Activated naive CD8-positive, alpha-beta T cell treated with anti-CD3 and anti-CD28 coated beads, Interleukin-2, amount 50 U/mL, for 24 hours (primary cell): Measurements from ENCODE around the gene PTPN21.
"Not testable (repeated sequence)": the region's sequence is repeated elsewhere in the genome, so short reads cannot be mapped to it uniquely, and the experiment has no call there.

ENCODE experiments used
- ATAC-seq: fragments of 150-1000 bp; cut with Tn5 transposase; one replicate; pipeline ENCODE4 v1.10.0; 2021
- DNase-seq: peaks from one replicate; pipeline ENCODE4 v3.0.0; 2021
- H3K27ac Mint-ChIP-seq: one replicate; pipeline ENCODE4 v1.8.0; 2021; ENCODE audit warnings: mild to moderate bottlenecking, mixed read lengths
- H3K27me3 Mint-ChIP-seq: one replicate; pipeline ENCODE4 v1.8.0; 2021; ENCODE audit warnings: mixed read lengths
- H3K36me3 Mint-ChIP-seq: one replicate; pipeline ENCODE4 v1.8.0; 2021; ENCODE audit warnings: low read depth, mixed read lengths
- H3K4me1 Mint-ChIP-seq: one replicate; pipeline ENCODE4 v1.8.0; 2021; ENCODE audit warnings: mixed read lengths
- H3K4me3 Mint-ChIP-seq: one replicate; pipeline ENCODE4 v1.8.0; 2021; ENCODE audit warnings: mild to moderate bottlenecking, moderate library complexity, mixed read lengths
- H3K9me3 Mint-ChIP-seq: one replicate; pipeline ENCODE4 v1.8.0; 2021; ENCODE audit warnings: mixed read lengths

The PTPN21 gene

GRCh38 chr14:88542857-88543795 is 11.7 kb downstream of the PTPN21 start:
- Mint-ChIP-seq H3K27ac (no peak overlapping the region), H3K4me1 (no peaks in the 10 kb centered on the region), H3K4me3 (no peak overlapping the region), H3K36me3 (no peaks in the 10 kb centered on the region), H3K27me3 (peaks cover 5% of the 10 kb centered on the region), H3K9me3 (no peaks in the 10 kb centered on the region)
- DNase-seq: no peak
- no peak for ATAC-seq

GRCh38 chr14:88541324-88541723 is 13.5 kb downstream of the PTPN21 start:
- H3K9me3 Mint-ChIP-seq: no peaks in the 10 kb centered on the region
- H3K36me3 Mint-ChIP-seq: no peaks in the 10 kb centered on the region
- H3K4me3 Mint-ChIP-seq: no peak overlapping the region
- H3K4me1 Mint-ChIP-seq: no peaks in the 10 kb centered on the region
- H3K27ac Mint-ChIP-seq: no peak overlapping the region
- ATAC-seq (no peak), DNase-seq (no peak)
- H3K27me3 Mint-ChIP-seq: peaks cover 5% of the 10 kb centered on the region

- DNase-seq (no peak), ATAC-seq (no peak)
- H3K27me3 Mint-ChIP-seq: peaks cover 6% of the 10 kb centered on the region
- no peaks in the 10 kb centered on the region for H3K36me3 Mint-ChIP-seq
- no peaks in the 10 kb centered on the region for H3K4me1 Mint-ChIP-seq
- H3K4me3 Mint-ChIP-seq: no peak overlapping the region
- H3K9me3 Mint-ChIP-seq: no peaks in the 10 kb centered on the region
- H3K27ac Mint-ChIP-seq: no peak overlapping the region
Observed at GRCh38 chr14:88535813-88536212, 19.0 kb downstream of the PTPN21 start.

- Mint-ChIP-seq H3K27ac (no peak overlapping the region), H3K27me3 (peaks cover 10% of the 10 kb centered on the region), H3K9me3 (peaks cover 5% of the 10 kb centered on the region), H3K4me1 (no peaks in the 10 kb centered on the region), H3K4me3 (no peak overlapping the region), H3K36me3 (peaks cover 5% of the 10 kb centered on the region)
- ATAC-seq: no peak
- DNase-seq: no peak
Observed at GRCh38 chr14:88535149-88535548, 19.7 kb downstream of the PTPN21 start.

GRCh38 chr14:88533064-88533602 is 21.7 kb downstream of the PTPN21 start:
- peaks cover 6% of the 10 kb centered on the region for H3K9me3 Mint-ChIP-seq
- no peak overlapping the region for H3K27ac Mint-ChIP-seq

GRCh38 chr14:88529889-88530288 is 24.9 kb downstream of the PTPN21 start:
- peaks cover 30% of the 10 kb centered on the region for H3K27me3 Mint-ChIP-seq
- ATAC-seq, H3K4me3 Mint-ChIP-seq, H3K9me3 Mint-ChIP-seq, H3K36me3 Mint-ChIP-seq, H3K27ac Mint-ChIP-seq, H3K4me1 Mint-ChIP-seq, DNase-seq: not testable (repeated sequence)

More at GRCh38 chr14:88533064-88533602, 21.7 kb downstream of the PTPN21 start:
- ATAC-seq (no peak), DNase-seq (no peak)
- peaks cover 8% of the 10 kb centered on the region for H3K36me3 Mint-ChIP-seq
- no peaks in the 10 kb centered on the region for H3K4me1 Mint-ChIP-seq
- peaks cover 15% of the 10 kb centered on the region for H3K27me3 Mint-ChIP-seq
- no peak overlapping the region for H3K4me3 Mint-ChIP-seq

- ATAC-seq: no peak
- peaks cover 31% of the 10 kb centered on the region for H3K27me3 Mint-ChIP-seq
- H3K4me3 Mint-ChIP-seq: no peak overlapping the region
- no peaks in the 10 kb centered on the region for H3K36me3 Mint-ChIP-seq
- no peaks in the 10 kb centered on the region for H3K9me3 Mint-ChIP-seq
- no peaks in the 10 kb centered on the region for H3K4me1 Mint-ChIP-seq
- no peak overlapping the region for H3K27ac Mint-ChIP-seq
- DNase-seq: no peak
Observed at GRCh38 chr14:88522393-88522792, 32.4 kb downstream of the PTPN21 start.

- Mint-ChIP-seq H3K36me3 (no peaks in the 10 kb centered on the region), H3K27me3 (peaks cover 30% of the 10 kb centered on the region), H3K4me1 (no peaks in the 10 kb centered on the region), H3K4me3 (no peak overlapping the region), H3K27ac (no peak overlapping the region), H3K9me3 (no peaks in the 10 kb centered on the region)
- ATAC-seq (no peak), DNase-seq (no peak)
Observed at GRCh38 chr14:88521818-88522217, 33.0 kb downstream of the PTPN21 start.

- no peaks in the 10 kb centered on the region for H3K9me3 Mint-ChIP-seq
- no peak for ATAC-seq
- H3K27ac Mint-ChIP-seq: no peak overlapping the region
- H3K4me1 Mint-ChIP-seq: no peaks in the 10 kb centered on the region
- H3K27me3 Mint-ChIP-seq: peaks cover 30% of the 10 kb centered on the region
- H3K36me3 Mint-ChIP-seq: no peaks in the 10 kb centered on the region
- no peak for DNase-seq
- H3K4me3 Mint-ChIP-seq: no peak overlapping the region
Observed at GRCh38 chr14:88519907-88520306, 34.9 kb downstream of the PTPN21 start.

GRCh38 chr14:88518592-88519512 is 36.0 kb downstream of the PTPN21 start:
- no peaks in the 10 kb centered on the region for H3K4me1 Mint-ChIP-seq
- H3K9me3 Mint-ChIP-seq: no peaks in the 10 kb centered on the region
- no peak overlapping the region for H3K27ac Mint-ChIP-seq
- DNase-seq (no peak), ATAC-seq (no peak)
- H3K36me3 Mint-ChIP-seq: no peaks in the 10 kb centered on the region
- H3K27me3 Mint-ChIP-seq: peaks cover 33% of the 10 kb centered on the region
- no peak overlapping the region for H3K4me3 Mint-ChIP-seq

GRCh38 chr14:88516861-88517357 is 37.9 kb downstream of the PTPN21 start:
- Mint-ChIP-seq H3K27ac (no peak overlapping the region), H3K36me3 (no peaks in the 10 kb centered on the region), H3K27me3 (peaks cover 24% of the 10 kb centered on the region), H3K4me3 (no peak overlapping the region), H3K9me3 (no peaks in the 10 kb centered on the region), H3K4me1 (no peaks in the 10 kb centered on the region)
- ATAC-seq (no peak), DNase-seq (no peak)

- H3K27ac Mint-ChIP-seq: no peak overlapping the region
- no peaks in the 10 kb centered on the region for H3K9me3 Mint-ChIP-seq
- H3K4me3 Mint-ChIP-seq: no peak overlapping the region
- DNase-seq (no peak), ATAC-seq (no peak)
- H3K4me1 Mint-ChIP-seq: no peaks in the 10 kb centered on the region
- H3K36me3 Mint-ChIP-seq: no peaks in the 10 kb centered on the region
- peaks cover 22% of the 10 kb centered on the region for H3K27me3 Mint-ChIP-seq
Observed at GRCh38 chr14:88515499-88516221, 39.1 kb downstream of the PTPN21 start.

GRCh38 chr14:88507208-88507607 is 47.6 kb downstream of the PTPN21 start:
- Mint-ChIP-seq H3K9me3 (no peaks in the 10 kb centered on the region), H3K36me3 (no peaks in the 10 kb centered on the region), H3K4me1 (no peaks in the 10 kb centered on the region), H3K27ac (no peak overlapping the region), H3K4me3 (no peak overlapping the region), H3K27me3 (peaks cover 15% of the 10 kb centered on the region)
- ATAC-seq (no peak), DNase-seq (no peak)

- no peak overlapping the region for H3K27ac Mint-ChIP-seq
- H3K4me3 Mint-ChIP-seq: no peak overlapping the region
- H3K9me3 Mint-ChIP-seq: no peaks in the 10 kb centered on the region
- H3K4me1 Mint-ChIP-seq: no peaks in the 10 kb centered on the region
- H3K36me3 Mint-ChIP-seq: no peaks in the 10 kb centered on the region
- ATAC-seq (no peak), DNase-seq (no peak)
- peaks cover 18% of the 10 kb centered on the region for H3K27me3 Mint-ChIP-seq
Observed at GRCh38 chr14:88505621-88506020, 49.2 kb downstream of the PTPN21 start.
